Caco-2 (cell line): ENCODE data around the gene PACSIN2. TPM values are rescaled to one million over a fixed set of nuclear protein-coding genes. Genes with fewer than 3 reads are reported as not detected.
A peak's percentile ranks its signal among the peaks of the same experiment; 100 is the strongest.
"Not testable (repeated sequence)": the region's sequence is repeated elsewhere in the genome, so short reads cannot be mapped to it uniquely, and the experiment has no call there.

ENCODE experiments used
- BruUV-seq: library from RNA; stranded (reverse); fragments of 400-500 nt; replicated peaks from 2 replicates; lab custom pipeline; 2021; lab: Mats Ljungman, UMichigan
- CTCF ChIA-PET: fragments of 300-600 bp; sonication (Branson Sonifier 250); formaldehyde crosslinking; loops from one replicate; lab custom pipeline; 2022; ENCODE audit warnings: antibody characterized with exemption; lab: Charles Lee
- POLR2A ChIA-PET: fragments of 300-600 bp; sonication (Branson Sonifier 250); formaldehyde crosslinking; loops from one replicate; lab custom pipeline; 2022; ENCODE audit warnings: antibody characterized with exemption; lab: Charles Lee
- DNase-seq, 2 experiments: peaks; one replicate each; pipeline versions ENCODE4 v3.0.0 to v3.0.0-alpha.2; 2020 to 2022
- H3K27me3 ChIP-seq: replicated peaks from 2 replicates; pipeline ENCODE4 v1.6.0; 2011; ENCODE audit warnings: low read length; ENCODE audit not compliant: control insufficient read depth, insufficient read depth
- H3K36me3 ChIP-seq: 2 replicates; pipeline ENCODE4 v1.5.1; 2011; ENCODE audit warnings: low read length; ENCODE audit not compliant: control insufficient read depth, insufficient read depth
- H3K4me1 ChIP-seq: fragments of 250-450 bp; sonication (Bioruptor Pico); 2 replicates; pipeline ENCODE4 v1.5.1; 2020; ENCODE audit warnings: mild to moderate bottlenecking
- H3K4me3 ChIP-seq: 2 replicates; pipeline ENCODE4 v1.5.1; 2011; ENCODE audit warnings: low read depth, mild to moderate bottlenecking, control low read depth, low read length
- H3K9me3 ChIP-seq: fragments of 250-450 bp; sonication (Bioruptor Pico); 2 replicates; pipeline ENCODE4 v1.5.1; 2020; ENCODE audit warnings: mild to moderate bottlenecking, moderate library complexity
- H3K27ac Mint-ChIP-seq: one replicate; pipeline ENCODE4 v1.8.0; 2022; ENCODE audit warnings: mixed read lengths; ENCODE audit not compliant: unreplicated experiment
- H3K27me3 Mint-ChIP-seq: one replicate; pipeline ENCODE4 v1.8.0; 2022; ENCODE audit warnings: mixed read lengths; ENCODE audit not compliant: insufficient read depth, unreplicated experiment
- H3K36me3 Mint-ChIP-seq: one replicate; pipeline ENCODE4 v1.8.0; 2022; ENCODE audit warnings: mild to moderate bottlenecking, mixed read lengths; ENCODE audit not compliant: insufficient read depth, unreplicated experiment
- H3K4me1 Mint-ChIP-seq: one replicate; pipeline ENCODE4 v1.8.0; 2022; ENCODE audit warnings: low read depth, mixed read lengths; ENCODE audit not compliant: unreplicated experiment
- H3K4me3 Mint-ChIP-seq: one replicate; pipeline ENCODE4 v1.8.0; 2022; ENCODE audit warnings: mild to moderate bottlenecking, moderate library complexity, mixed read lengths; ENCODE audit not compliant: unreplicated experiment
- H3K9me3 Mint-ChIP-seq: one replicate; pipeline ENCODE4 v1.8.0; 2022; ENCODE audit warnings: mixed read lengths; ENCODE audit not compliant: unreplicated experiment
- intact Hi-C: fragments of 100-400 bp; cut with micrococcal nuclease; formaldehyde crosslinking; loops from one replicate; pipeline ENCODE4 v1.10.0; 2022; ENCODE audit not compliant: unreplicated experiment
- total RNA-seq: library from RNA; stranded (reverse); gene quantifications from 2 replicates; pipeline ENCODE4 v1.2.3, GENCODE V29; 2022
- TF ChIP-seq, protein P1 (sequence below), 2 experiments: fragments of 200-600 bp in 1 of 2; IDR thresholded peaks; 1 replicate in 1 of 2; 2 replicates in 1 of 2; pipeline versions ENCODE4 v1.5.1 to v1.8.0; 2011 to 2022; ENCODE audit warnings: antibody characterized with exemption in 1 of 2, control low read depth in 1 of 2, inconsistent platforms in 1 of 2, low read depth in 1 of 2, low read length in 1 of 2, mild to moderate bottlenecking in 1 of 2, moderate library complexity in 1 of 2; ENCODE audit not compliant: insufficient read depth in 1 of 2, severe bottlenecking in 1 of 2, unreplicated experiment in 1 of 2

Gene PACSIN2
- total RNA-seq, 1 experiment from 2014 or later = 122 TPM

DNA sequence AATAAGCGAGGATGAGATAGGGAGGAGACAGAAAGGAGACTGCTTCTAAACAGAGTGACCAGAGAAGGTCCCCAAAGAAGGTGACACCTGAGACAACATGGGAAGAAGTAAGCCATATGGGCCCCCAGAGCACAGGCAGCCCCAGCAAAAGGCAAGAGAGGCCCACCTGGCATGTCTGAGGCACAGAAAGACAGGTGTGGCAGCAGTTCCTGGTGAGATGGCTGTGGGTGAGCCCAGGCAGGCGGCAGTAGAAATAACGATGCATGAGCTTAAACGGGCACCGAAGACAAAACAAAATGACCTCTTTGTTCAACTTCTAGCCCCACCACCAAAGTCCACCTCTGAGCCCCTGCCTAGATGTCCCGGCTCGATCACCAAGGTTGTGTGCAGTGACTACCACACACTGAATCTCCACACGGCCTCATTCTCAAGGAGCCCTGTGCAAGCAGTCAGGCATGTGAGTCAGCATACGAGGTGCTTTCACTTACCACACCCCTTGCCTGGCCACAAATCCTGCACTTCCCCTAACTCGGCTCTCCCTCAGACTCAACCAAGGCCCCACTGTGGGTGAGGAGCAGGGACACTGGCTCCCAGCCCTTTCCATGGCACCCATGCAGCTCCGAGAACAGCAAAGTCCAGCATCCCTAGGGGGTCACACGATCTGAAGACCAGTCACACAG is 77.6 kb downstream of the PACSIN2 start:
- peaks cover 3% of the 10 kb centered on the region for H3K36me3 ChIP-seq
- Mint-ChIP-seq H3K27ac (peak overlapping the region; percentile 68), H3K4me1 (peaks cover 59% of the 10 kb centered on the region), H3K36me3 (peaks cover 77% of the 10 kb centered on the region), H3K27me3 (no peaks in the 10 kb centered on the region), H3K9me3 (no peaks in the 10 kb centered on the region), H3K4me3 (no peak overlapping the region)
- BruUV-seq = no TSS peak
- intact Hi-C loops = no loop called here
- H3K4me1 ChIP-seq = peaks cover 37% of the 10 kb centered on the region
- POLR2A ChIA-PET = no interaction called here
- CTCF ChIA-PET = no interaction called here
- TF ChIP-seq, protein P1, sequence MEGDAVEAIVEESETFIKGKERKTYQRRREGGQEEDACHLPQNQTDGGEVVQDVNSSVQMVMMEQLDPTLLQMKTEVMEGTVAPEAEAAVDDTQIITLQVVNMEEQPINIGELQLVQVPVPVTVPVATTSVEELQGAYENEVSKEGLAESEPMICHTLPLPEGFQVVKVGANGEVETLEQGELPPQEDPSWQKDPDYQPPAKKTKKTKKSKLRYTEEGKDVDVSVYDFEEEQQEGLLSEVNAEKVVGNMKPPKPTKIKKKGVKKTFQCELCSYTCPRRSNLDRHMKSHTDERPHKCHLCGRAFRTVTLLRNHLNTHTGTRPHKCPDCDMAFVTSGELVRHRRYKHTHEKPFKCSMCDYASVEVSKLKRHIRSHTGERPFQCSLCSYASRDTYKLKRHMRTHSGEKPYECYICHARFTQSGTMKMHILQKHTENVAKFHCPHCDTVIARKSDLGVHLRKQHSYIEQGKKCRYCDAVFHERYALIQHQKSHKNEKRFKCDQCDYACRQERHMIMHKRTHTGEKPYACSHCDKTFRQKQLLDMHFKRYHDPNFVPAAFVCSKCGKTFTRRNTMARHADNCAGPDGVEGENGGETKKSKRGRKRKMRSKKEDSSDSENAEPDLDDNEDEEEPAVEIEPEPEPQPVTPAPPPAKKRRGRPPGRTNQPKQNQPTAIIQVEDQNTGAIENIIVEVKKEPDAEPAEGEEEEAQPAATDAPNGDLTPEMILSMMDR (IDR thresholded peaks at IDR 0.05; ENCODE audit: insufficient read depth in 1 of 2, low read depth in 1 of 2, low read length in 1 of 2, severe bottlenecking in 1 of 2, unreplicated experiment in 1 of 2) = no peak
- no peak for DNase-seq
- H3K9me3 ChIP-seq = no peaks in the 10 kb centered on the region
- H3K4me3 ChIP-seq = no peak overlapping the region
- H3K27me3 ChIP-seq = no peaks in the 10 kb centered on the region

GRCh38 chr22:42936680-42937079 is 78.3 kb downstream of the PACSIN2 start:
- POLR2A ChIA-PET, CTCF ChIA-PET, H3K9me3 Mint-ChIP-seq, H3K4me3 ChIP-seq, H3K27me3 Mint-ChIP-seq, H3K9me3 ChIP-seq, H3K36me3 ChIP-seq, BruUV-seq, H3K27me3 ChIP-seq, H3K4me3 Mint-ChIP-seq, DNase-seq, intact Hi-C loops: not testable (repeated sequence)
- H3K27ac Mint-ChIP-seq = peak overlapping the region; percentile 68
- H3K4me1 Mint-ChIP-seq = peaks cover 66% of the 10 kb centered on the region
- peaks cover 37% of the 10 kb centered on the region for H3K4me1 ChIP-seq
- H3K36me3 Mint-ChIP-seq = peaks cover 78% of the 10 kb centered on the region

DNA sequence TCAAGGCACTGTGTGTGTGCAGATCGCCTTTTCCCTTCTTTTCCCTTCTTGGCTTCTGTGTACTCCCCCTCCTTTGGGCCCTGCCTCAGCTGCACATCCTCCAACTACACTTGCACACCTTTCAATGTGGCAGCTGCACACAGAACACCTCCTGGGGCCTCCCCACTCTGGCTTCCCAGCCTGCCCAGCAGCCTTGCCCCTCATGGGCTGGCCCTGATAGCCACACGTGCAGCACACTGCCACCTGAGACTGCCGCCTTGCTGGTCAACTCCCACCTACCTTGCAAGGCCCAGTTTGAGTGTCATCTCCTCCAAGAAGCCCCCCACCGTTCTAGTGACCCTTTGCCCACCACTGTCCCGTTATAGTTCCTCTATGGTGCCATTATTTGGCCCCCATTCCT is 80.6 kb downstream of the PACSIN2 start:
- no TSS peak for BruUV-seq
- DNase-seq = no peak
- Histone ChIP-seq H3K9me3 (no peaks in the 10 kb centered on the region), H3K36me3 (peaks cover 3% of the 10 kb centered on the region), H3K4me1 (peaks cover 29% of the 10 kb centered on the region), H3K27me3 (no peaks in the 10 kb centered on the region), H3K4me3 (no peak overlapping the region)
- Mint-ChIP-seq H3K27me3 (no peaks in the 10 kb centered on the region), H3K9me3 (no peaks in the 10 kb centered on the region), H3K36me3 (peaks cover 77% of the 10 kb centered on the region), H3K4me3 (no peak overlapping the region), H3K27ac (peak overlapping the region; percentile 66), H3K4me1 (peaks cover 51% of the 10 kb centered on the region)
- ChIA-PET CTCF (no interaction called here), POLR2A (no interaction called here)
- intact Hi-C loops = no loop called here
- TF ChIP-seq, protein P1 (IDR thresholded peaks at IDR 0.05; ENCODE audit: insufficient read depth in 1 of 2, low read depth in 1 of 2, low read length in 1 of 2, severe bottlenecking in 1 of 2, unreplicated experiment in 1 of 2) = no peak
